Mesenchymal stem cell (in vitro differentiated cells and primary cell): ENCODE results near the gene HYDIN.
"Not testable (repeated sequence)": the region's sequence is repeated elsewhere in the genome, so short reads cannot be mapped to it uniquely, and the experiment has no call there.

Experiments
- DNase-seq: peaks from one replicate; pipeline ENCODE4 v3.0.0-alpha.2; 2013
- H2AFZ ChIP-seq: one replicate; pipeline ENCODE4 v1.6.1; 2013; ENCODE audit warnings: low read depth, mild to moderate bottlenecking, control low read depth, inconsistent platforms, low read length, moderate library complexity
- H2AK5ac ChIP-seq: 2 replicates; pipeline ENCODE4 v1.6.1; 2013; ENCODE audit warnings: low read length, moderate library complexity, mild to moderate bottlenecking, inconsistent platforms; ENCODE audit not compliant: severe bottlenecking
- H2BK120ac ChIP-seq: one replicate; pipeline ENCODE4 v1.6.1; 2013; ENCODE audit warnings: low read depth, mild to moderate bottlenecking, inconsistent platforms, low read length, moderate library complexity
- H2BK12ac ChIP-seq, 2 experiments: one replicate each; pipeline ENCODE4 v1.6.1; 2013; ENCODE audit warnings: inconsistent platforms in 2 of 2, low read length in 2 of 2, mild to moderate bottlenecking in 2 of 2, moderate library complexity in 2 of 2, control low read depth in 1 of 2
- H2BK15ac ChIP-seq: one replicate; pipeline ENCODE4 v1.6.1; 2013; ENCODE audit warnings: mild to moderate bottlenecking, low read depth, inconsistent platforms; ENCODE audit not compliant: poor library complexity, severe bottlenecking
- H2BK5ac ChIP-seq: 2 replicates; pipeline ENCODE4 v1.6.1; 2013; ENCODE audit warnings: low read depth, mild to moderate bottlenecking, low read length, control low read depth, inconsistent platforms; ENCODE audit not compliant: poor library complexity, severe bottlenecking
- H3K14ac ChIP-seq, 2 experiments: one replicate each; pipeline ENCODE4 v1.6.1; 2013; ENCODE audit warnings: inconsistent platforms in 2 of 2, low read length in 2 of 2, control low read depth in 1 of 2, mild to moderate bottlenecking in 1 of 2, moderate library complexity in 1 of 2
- H3K18ac ChIP-seq, 2 experiments: one replicate each; pipeline ENCODE4 v1.6.1; 2013; ENCODE audit warnings: inconsistent platforms in 2 of 2, low read length in 2 of 2, control low read depth in 1 of 2, low read depth in 1 of 2, mild to moderate bottlenecking in 1 of 2
- H3K23ac ChIP-seq, 2 experiments: one replicate each; pipeline ENCODE4 v1.6.1; 2013; ENCODE audit warnings: inconsistent platforms in 2 of 2, low read length in 2 of 2, mild to moderate bottlenecking in 2 of 2, moderate library complexity in 2 of 2, control low read depth in 1 of 2
- H3K27ac ChIP-seq: 2 replicates; pipeline ENCODE4 v1.5.1; 2013; ENCODE audit warnings: mild to moderate bottlenecking, moderate library complexity, low read length, control low read depth, inconsistent platforms; ENCODE audit not compliant: poor library complexity, severe bottlenecking
- H3K27me3 ChIP-seq, 2 experiments: 2 replicates each; pipeline versions ENCODE4 v1.6.1 to v1.7.0; 2013; ENCODE audit warnings: low read length in 2 of 2, mild to moderate bottlenecking in 2 of 2, moderate library complexity in 2 of 2, control low read depth in 1 of 2, inconsistent platforms in 1 of 2; ENCODE audit not compliant: control insufficient read depth in 1 of 2, insufficient read depth in 1 of 2
- H3K36me3 ChIP-seq, 2 experiments: 2 replicates each; pipeline versions ENCODE4 v1.6.1 to v1.7.0; 2013; ENCODE audit warnings: low read length in 2 of 2, control low read depth in 1 of 2, inconsistent platforms in 1 of 2, low read depth in 1 of 2, mild to moderate bottlenecking in 1 of 2; ENCODE audit not compliant: insufficient read depth in 2 of 2, control insufficient read depth in 1 of 2
- H3K4ac ChIP-seq, 2 experiments: one replicate each; pipeline ENCODE4 v1.6.1; 2013; ENCODE audit warnings: inconsistent platforms in 2 of 2, low read length in 2 of 2, mild to moderate bottlenecking in 2 of 2, moderate library complexity in 2 of 2, control low read depth in 1 of 2, low read depth in 1 of 2
- H3K4me1 ChIP-seq: 2 replicates; pipeline ENCODE4 v1.6.1; 2013; ENCODE audit warnings: low read depth, low read length, control low read depth; ENCODE audit not compliant: control insufficient read depth, insufficient read depth
- H3K4me2 ChIP-seq: 2 replicates; pipeline ENCODE4 v1.6.1; 2013; ENCODE audit warnings: low read length, mild to moderate bottlenecking, inconsistent platforms; ENCODE audit not compliant: poor library complexity, severe bottlenecking
- H3K4me3 ChIP-seq, 2 experiments: 2 replicates each; pipeline versions ENCODE4 v1.5.1 to v1.7.0; 2013; ENCODE audit warnings: low read length in 2 of 2, mild to moderate bottlenecking in 2 of 2, control low read depth in 1 of 2, low read depth in 1 of 2; ENCODE audit not compliant: insufficient read depth in 1 of 2
- H3K79me1 ChIP-seq: replicated peaks from 2 replicates; pipeline ENCODE4 v1.6.1; 2013; ENCODE audit warnings: mild to moderate bottlenecking, control low read depth, low read length, inconsistent platforms; ENCODE audit not compliant: poor library complexity, severe bottlenecking
- H3K9ac ChIP-seq: 2 replicates; pipeline ENCODE4 v1.7.0; 2013; ENCODE audit warnings: mild to moderate bottlenecking, low read length, moderate library complexity
- H3K9me3 ChIP-seq: 2 replicates; pipeline ENCODE4 v1.7.0; 2013; ENCODE audit warnings: mild to moderate bottlenecking, low read length; ENCODE audit not compliant: control insufficient read depth
- H4K8ac ChIP-seq: one replicate; pipeline ENCODE4 v1.6.1; 2013; ENCODE audit warnings: inconsistent platforms, mild to moderate bottlenecking, low read length, moderate library complexity
- H4K91ac ChIP-seq: one replicate; pipeline ENCODE4 v1.6.1; 2013; ENCODE audit warnings: mild to moderate bottlenecking, low read length, inconsistent platforms
- whole genome bisulfite sequencing: methylation state at CpG from one replicate; pipeline ENCODE4 v1.1.7; 2013; ENCODE audit warnings: mixed read lengths; 5-methylcytosine and 5-hydroxymethylcytosine counted together

The HYDIN gene

GRCh38 chr16:70864698-70865097, 365.8 kb downstream of the HYDIN start:
- H2AK5ac ChIP-seq, H3K14ac ChIP-seq, H2BK5ac ChIP-seq, H2BK120ac ChIP-seq, H4K91ac ChIP-seq, H3K4me1 ChIP-seq, H3K4me3 ChIP-seq, H3K9me3 ChIP-seq, H3K9ac ChIP-seq, H3K36me3 ChIP-seq, H3K27ac ChIP-seq, H3K27me3 ChIP-seq, H2BK12ac ChIP-seq, H3K23ac ChIP-seq, H2AFZ ChIP-seq, H3K18ac ChIP-seq, H4K8ac ChIP-seq, H3K4ac ChIP-seq, H3K4me2 ChIP-seq, H2BK15ac ChIP-seq, H3K79me1 ChIP-seq, DNase-seq: not testable (repeated sequence)
- WGBS, result 72% methylated on average over 3 of the region's 5 CpGs

DNA sequence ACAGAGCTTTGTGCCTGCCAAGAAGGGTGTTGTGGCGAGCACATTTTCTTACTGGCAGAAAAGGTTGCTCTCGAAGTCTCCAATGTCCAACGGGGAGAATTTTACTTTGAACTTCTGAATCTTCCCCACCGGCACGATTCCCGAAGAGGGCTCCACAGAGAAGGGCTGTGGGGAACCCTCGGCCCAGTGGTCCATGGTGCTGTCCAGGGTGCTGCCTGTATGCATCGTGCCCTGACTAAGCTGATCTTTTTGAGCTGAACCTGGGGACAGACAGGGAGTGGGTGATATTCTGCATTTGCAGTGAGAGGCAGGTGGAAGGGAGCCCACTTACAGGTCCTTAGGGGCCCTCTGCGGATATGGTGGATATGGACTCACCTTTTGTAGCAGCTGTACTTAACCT, 368.5 kb downstream of the HYDIN start:
- not testable (repeated sequence) for H2BK5ac ChIP-seq, H3K79me1 ChIP-seq, DNase-seq, H3K9me3 ChIP-seq, H3K4me1 ChIP-seq, H2BK12ac ChIP-seq, H3K23ac ChIP-seq, H4K8ac ChIP-seq, H3K27me3 ChIP-seq, H3K9ac ChIP-seq, H3K27ac ChIP-seq, H2BK15ac ChIP-seq, H3K4me3 ChIP-seq, H2BK120ac ChIP-seq, H3K14ac ChIP-seq, H3K4me2 ChIP-seq, H2AFZ ChIP-seq, H4K91ac ChIP-seq, H2AK5ac ChIP-seq, H3K4ac ChIP-seq, H3K36me3 ChIP-seq, H3K18ac ChIP-seq
- WGBS, result 61% methylated on average over 5 of the region's 9 CpGs

- not testable (repeated sequence) for H3K4me3 ChIP-seq
Measured at GRCh38 chr16:70851299-70851698, 379.2 kb downstream of the HYDIN start.

DNA sequence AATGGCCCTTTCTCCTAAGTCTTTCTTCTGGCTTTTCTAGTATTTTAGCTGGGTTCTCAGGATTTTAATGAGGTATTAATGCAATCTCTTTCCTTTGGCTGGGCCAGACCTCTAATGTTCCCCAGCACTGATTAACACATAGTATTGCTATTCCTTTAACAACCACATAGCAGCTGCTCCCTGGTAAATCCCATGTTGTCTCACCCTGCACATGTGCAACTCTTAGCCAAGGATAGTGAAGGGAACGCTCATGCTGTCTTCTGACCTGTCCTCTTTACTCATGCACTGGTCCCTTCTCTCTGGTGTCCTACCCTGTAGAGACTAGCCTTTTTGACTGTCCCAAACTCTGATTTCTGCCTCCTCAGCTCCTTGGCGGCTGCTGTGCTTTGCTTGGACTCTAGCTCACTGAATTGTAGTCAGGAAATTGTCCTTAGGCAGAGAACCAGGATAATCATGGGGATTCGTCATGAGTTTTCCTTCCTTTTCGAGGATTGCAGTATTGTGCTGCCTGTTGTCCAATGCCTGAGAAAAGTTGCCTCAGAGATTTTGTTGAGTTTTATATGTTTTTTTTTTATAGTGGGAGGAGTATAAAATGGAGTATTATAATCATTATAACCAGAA, 406.9 kb downstream of the HYDIN start:
- not testable (repeated sequence) for H3K9me3 ChIP-seq, H2BK120ac ChIP-seq, H3K4me3 ChIP-seq, H3K23ac ChIP-seq, H3K27me3 ChIP-seq, H2BK5ac ChIP-seq, H2BK15ac ChIP-seq, H3K9ac ChIP-seq, H3K4ac ChIP-seq, H3K79me1 ChIP-seq, H4K8ac ChIP-seq, H3K27ac ChIP-seq, H2AK5ac ChIP-seq, H2BK12ac ChIP-seq, H3K14ac ChIP-seq, H2AFZ ChIP-seq, H3K4me1 ChIP-seq, DNase-seq, H4K91ac ChIP-seq, H3K4me2 ChIP-seq, H3K18ac ChIP-seq, H3K36me3 ChIP-seq
- WGBS, result no CpG with 5 or more reads among the region's 4 CpGs

More at GRCh38 chr16:70851299-70851698, 379.2 kb downstream of the HYDIN start:
- DNase-seq, H3K36me3 ChIP-seq, H3K18ac ChIP-seq, H3K23ac ChIP-seq, H3K27ac ChIP-seq, H2AK5ac ChIP-seq, H3K4ac ChIP-seq, H3K9ac ChIP-seq, H3K27me3 ChIP-seq, H2BK120ac ChIP-seq, H4K91ac ChIP-seq, H2BK12ac ChIP-seq, H3K14ac ChIP-seq, H2BK5ac ChIP-seq, H3K79me1 ChIP-seq, H3K4me2 ChIP-seq, H2AFZ ChIP-seq, H2BK15ac ChIP-seq, H3K9me3 ChIP-seq, H3K4me1 ChIP-seq, H4K8ac ChIP-seq: not testable (repeated sequence)
- no CpG with 5 or more reads among the region's 4 CpGs for WGBS
